Islet precursor cell (in vitro differentiated cells): ENCODE data around the gene AHDC1.
"Not testable (repeated sequence)": the region's sequence is repeated elsewhere in the genome, so short reads cannot be mapped to it uniquely, and the experiment has no call there.

Experiments used
- DNase-seq: peaks from one replicate; pipeline ENCODE4 v3.0.0-alpha.2; 2018

AHDC1 gene

GRCh38 chr1:27547220-27548116, 56.5 kb downstream of the AHDC1 start:
- no peak for DNase-seq

GRCh38 chr1:27545876-27546275, 58.1 kb downstream of the AHDC1 start:
- no peak for DNase-seq

DNA sequence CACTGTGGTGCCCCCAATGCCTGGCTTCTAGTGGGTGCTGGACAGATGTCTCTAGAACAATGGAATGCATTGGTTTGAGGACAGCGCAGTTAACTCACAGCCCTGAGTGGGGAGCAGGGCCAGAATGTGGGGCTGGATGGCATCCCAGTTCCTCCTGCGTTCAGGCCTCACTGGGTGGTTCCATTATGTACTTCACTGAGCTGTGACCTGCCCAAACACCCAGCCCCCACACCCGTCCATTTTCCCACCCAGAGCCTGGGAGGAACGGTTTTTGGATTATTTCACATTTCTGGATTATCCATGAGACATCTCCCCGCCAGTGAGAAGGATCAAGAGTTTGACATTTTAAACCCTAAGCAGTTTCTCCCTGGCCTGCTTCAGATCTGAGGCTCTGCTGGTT, 58.7 kb downstream of the AHDC1 start:
- no peak for DNase-seq

DNA sequence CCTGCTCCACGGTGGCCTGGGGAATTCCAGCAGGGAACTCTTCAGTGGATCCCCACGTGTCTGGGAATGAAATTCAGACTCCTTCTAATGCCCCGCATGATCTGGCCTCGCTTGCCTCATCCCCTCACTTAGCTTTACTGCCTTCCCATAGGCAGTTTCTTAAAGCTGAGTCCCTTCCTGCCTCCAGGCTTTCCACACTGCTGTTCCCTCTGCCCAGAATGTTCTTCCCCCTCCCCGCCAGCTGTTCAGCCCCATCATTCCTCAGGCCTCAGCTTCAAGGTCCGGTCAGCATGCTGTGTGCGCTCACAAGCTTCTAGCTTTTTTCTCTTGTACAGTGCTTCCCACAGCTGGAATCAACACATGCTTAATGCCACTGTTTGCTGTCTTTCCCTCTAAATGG, 59.1 kb downstream of the AHDC1 start:
- no peak for DNase-seq

GRCh38 chr1:27543284-27543683, 60.7 kb downstream of the AHDC1 start:
- DNase-seq, result no peak

DNA sequence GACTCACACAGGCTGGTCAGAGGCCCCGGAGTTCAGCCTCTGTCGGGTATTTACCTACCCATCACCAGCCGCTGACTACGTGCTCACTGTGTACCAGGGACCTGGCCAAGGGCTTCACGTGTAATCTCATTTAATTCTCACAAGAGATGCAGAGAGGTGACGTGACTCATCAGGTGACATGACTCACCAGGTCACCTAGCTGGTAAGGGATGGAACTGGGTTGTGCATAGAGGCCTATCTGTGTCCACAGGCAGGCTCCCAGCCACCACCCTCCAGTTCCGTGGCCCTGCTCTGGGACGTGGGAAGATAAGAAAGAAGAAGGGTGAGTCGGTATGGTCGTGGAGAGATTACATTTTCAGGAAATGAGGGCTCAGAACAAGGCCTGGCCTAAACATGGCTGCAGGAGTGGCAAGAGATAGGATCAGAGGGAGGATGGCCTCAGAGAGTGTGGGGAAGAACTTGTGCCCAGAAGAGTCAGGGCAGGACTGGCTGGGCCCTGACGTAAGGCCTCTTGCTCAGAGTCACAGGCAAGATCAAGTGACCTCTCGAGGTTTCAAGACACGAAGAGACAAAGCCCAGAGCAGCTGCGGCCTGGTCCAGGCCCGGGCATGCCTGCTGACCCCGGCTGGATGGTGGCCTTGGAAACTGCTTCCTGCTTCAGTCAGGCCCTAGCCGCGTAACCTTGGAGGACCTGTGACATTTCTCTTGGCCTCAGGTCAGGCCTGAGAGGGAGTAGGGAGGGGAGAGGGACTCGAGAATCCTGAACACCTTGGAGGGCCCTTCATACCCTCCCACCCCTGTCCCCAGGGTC, 61.3 kb downstream of the AHDC1 start:
- peak; percentile 95 for DNase-seq

- DNase-seq, result peak; percentile 79
These were observed 63.8 kb downstream of the AHDC1 start for GRCh38 chr1:27539901-27540861.

DNA sequence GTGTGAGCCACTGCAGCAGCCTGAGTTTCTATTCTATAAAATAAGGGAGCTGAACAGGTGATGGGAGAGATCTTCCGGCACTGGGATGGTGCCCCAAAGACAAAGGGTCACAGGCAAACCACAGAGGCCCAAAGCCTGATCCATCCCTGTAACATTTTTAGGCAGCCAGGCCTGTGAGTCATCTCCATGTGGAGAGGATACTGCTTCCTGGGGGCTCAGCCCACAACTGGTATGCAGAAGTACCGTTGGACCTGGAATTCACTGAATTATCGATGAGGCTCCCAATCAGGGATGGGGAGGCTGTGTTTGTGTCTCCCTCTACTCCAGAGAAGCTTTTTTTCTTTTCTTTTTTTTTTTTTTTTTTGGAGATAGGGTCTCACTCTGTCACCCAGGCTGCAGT, 65.2 kb downstream of the AHDC1 start:
- peak; percentile 93 for DNase-seq

DNA sequence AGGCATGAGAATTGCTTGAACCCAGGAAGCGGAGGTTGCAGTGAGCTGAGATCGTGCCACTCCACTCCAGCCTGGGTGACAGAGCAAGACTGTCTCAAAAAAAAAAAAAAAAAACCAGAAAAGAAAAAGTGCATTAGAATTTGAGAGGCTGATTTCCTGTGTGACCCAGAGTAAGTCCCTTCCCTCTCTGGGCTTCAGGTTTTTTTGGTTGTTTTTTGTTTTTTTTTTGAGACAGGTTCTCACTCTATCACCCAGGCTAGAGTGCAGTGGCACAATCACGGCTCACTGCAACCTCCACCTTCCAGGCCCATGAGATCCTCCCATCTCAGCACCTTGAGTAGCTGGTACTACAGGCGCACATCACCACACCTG, 65.7 kb downstream of the AHDC1 start:
- not testable (repeated sequence) for DNase-seq

DNA sequence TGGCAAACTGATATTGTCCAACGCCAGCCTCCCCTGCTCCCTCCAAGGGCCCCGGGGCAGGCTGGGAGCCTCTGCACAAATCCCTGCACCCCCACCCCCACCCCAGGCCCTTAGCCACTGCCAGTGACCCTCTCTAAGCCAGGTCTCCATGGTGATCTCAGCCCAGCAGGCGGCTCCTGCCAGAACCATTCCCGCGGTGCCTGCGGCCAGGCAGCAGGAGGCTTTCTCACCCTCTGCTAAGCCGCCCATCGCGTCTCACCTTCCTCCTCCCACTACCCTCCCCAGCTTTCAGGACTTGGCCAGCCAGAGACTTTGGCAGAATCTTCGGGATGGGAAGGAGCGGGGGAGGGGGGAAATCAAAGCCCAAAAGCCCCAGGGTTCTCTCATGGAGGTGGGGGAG, 67.2 kb downstream of the AHDC1 start:
- peak; percentile 95 for DNase-seq

- DNase-seq, result peak; percentile 45
These were observed 67.8 kb downstream of the AHDC1 start for GRCh38 chr1:27536010-27536757.

GRCh38 chr1:27535386-27535785, 68.6 kb downstream of the AHDC1 start:
- no peak for DNase-seq

- DNase-seq, result no peak
These were observed 71.8 kb downstream of the AHDC1 start for GRCh38 chr1:27531959-27532685.

- DNase-seq, result no peak
These were observed 73.8 kb downstream of the AHDC1 start for GRCh38 chr1:27530192-27530591.

DNA sequence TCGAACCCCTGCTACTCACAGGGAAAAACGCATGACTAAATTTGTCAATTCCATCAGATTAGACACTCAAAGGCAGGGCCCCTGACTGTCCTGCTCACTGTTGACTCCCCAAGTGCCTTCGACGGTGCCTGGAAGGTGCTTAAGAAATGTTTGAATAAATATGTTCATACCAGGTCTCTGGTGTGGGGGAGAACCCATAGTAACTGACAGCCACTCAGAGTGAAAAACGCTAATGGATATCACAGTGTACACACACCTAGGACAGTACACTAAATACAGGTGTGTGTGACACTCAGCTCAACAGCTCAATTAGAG, 74.3 kb downstream of the AHDC1 start:
- DNase-seq, result peak; percentile 51

GRCh38 chr1:27528818-27529703, 74.9 kb downstream of the AHDC1 start:
- peak; percentile 67 for DNase-seq

GRCh38 chr1:27527890-27528817, 75.8 kb downstream of the AHDC1 start:
- peak; percentile 82 for DNase-seq

DNA sequence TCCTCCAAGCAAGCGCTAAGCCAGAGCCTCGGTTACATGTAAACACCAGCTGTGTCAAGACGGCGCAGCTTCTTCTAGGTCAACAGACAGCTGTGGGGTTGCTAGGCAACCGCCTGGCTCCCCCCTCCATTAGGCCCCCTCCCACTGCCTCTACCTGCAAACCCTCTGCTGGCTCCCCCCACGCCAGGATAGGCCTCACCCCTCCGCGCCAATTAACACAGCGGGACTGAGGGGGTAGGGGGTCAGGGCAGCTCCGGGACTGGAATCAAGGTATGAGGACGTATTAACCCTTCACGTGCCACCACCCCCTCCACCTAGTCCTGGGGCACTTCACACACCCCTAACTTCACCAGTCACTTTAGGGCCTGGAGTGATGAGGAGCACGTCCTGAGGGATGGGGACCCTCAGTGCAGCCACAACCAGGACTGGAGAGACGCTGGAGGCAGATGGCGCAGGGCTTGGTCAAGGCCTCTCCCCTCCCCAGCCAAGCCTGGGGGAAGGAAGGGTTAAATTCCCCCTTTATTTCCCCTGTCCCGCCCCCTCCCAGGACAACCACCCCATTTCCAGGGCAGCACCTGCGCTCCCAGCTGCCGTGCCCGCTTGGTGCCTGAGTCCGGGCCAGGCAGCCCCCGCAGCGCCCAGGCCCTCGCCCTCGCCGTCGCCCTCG, 76.6 kb downstream of the AHDC1 start:
- DNase-seq, result peak; percentile 88
